Natural killer cell treated with Interleukin-12 subunit alpha and Interleukin-12 subunit beta and Interleukin-15 and Interleukin-18, amount 100 ng/mL, for 72 hours (primary cell): ENCODE measurements around the gene DNAH2. TPM values are rescaled to one million over a fixed set of nuclear protein-coding genes. Genes with fewer than 3 reads are reported as not detected.

Experiments used
- ATAC-seq, 2 donors: fragments of 150-1000 bp; cut with Tn5 transposase in 1 of 2; sonication (Bioruptor Pico), chemical (Tn5 transposase) in 1 of 2; 2 replicates each; pipeline ENCODE4 v1.10.0; 2021
- DNase-seq: peaks from one replicate; pipeline ENCODE4 v3.0.0; 2022; ENCODE audit warnings: low spot score
- H3K27ac Mint-ChIP-seq, 2 donors: 1 replicate in 1 of 2; 2 replicates in 1 of 2; pipeline ENCODE4 v1.8.0; 2022; ENCODE audit warnings: mixed read lengths in 2 of 2, mild to moderate bottlenecking in 1 of 2, moderate library complexity in 1 of 2
- H3K27me3 Mint-ChIP-seq, 2 donors: 1 replicate in 1 of 2; 2 replicates in 1 of 2; pipeline ENCODE4 v1.8.0; 2022; ENCODE audit warnings: mixed read lengths in 2 of 2
- H3K36me3 Mint-ChIP-seq: one replicate; pipeline ENCODE4 v1.8.0; 2022; ENCODE audit warnings: mixed read lengths
- H3K4me1 Mint-ChIP-seq, 2 donors: 1 replicate in 1 of 2; 2 replicates in 1 of 2; pipeline ENCODE4 v1.8.0; 2022; ENCODE audit warnings: low read depth in 2 of 2, mixed read lengths in 2 of 2, mild to moderate bottlenecking in 1 of 2
- H3K4me3 Mint-ChIP-seq: one replicate; pipeline ENCODE4 v1.8.0; 2022; ENCODE audit warnings: mixed read lengths
- H3K9me3 Mint-ChIP-seq: 2 replicates; pipeline ENCODE4 v1.8.0; 2022; ENCODE audit warnings: mixed read lengths
- total RNA-seq, 2 donors: library from RNA; stranded (reverse); gene quantifications; one replicate each; pipeline ENCODE4 v1.2.3, GENCODE V29; 2022

The DNAH2 gene
- total RNA-seq, 2 donors from 2014 or later = 0.10 TPM; not detected in 1

GRCh38 chr17:7841915-7842379, 124.4 kb downstream of the DNAH2 start:
- no peaks in the 10 kb centered on the region for H3K27me3 Mint-ChIP-seq
- H3K27ac Mint-ChIP-seq = peak overlapping the region; percentile 99
- H3K36me3 Mint-ChIP-seq = no peaks in the 10 kb centered on the region
- DNase-seq (peak; percentile 91), ATAC-seq (peak; percentile 54 to 61)
- H3K4me3 Mint-ChIP-seq = peak overlapping the region; percentile 93
- peaks cover 64 to 70% of the 10 kb centered on the region in 2 donors for H3K4me1 Mint-ChIP-seq
- H3K9me3 Mint-ChIP-seq = no peaks in the 10 kb centered on the region

GRCh38 chr17:7842380-7843256, 125.1 kb downstream of the DNAH2 start:
- Mint-ChIP-seq H3K4me3 (peak overlapping the region; percentile 93), H3K36me3 (no peaks in the 10 kb centered on the region), H3K27ac (peak overlapping the region; percentile 99), H3K9me3 (no peaks in the 10 kb centered on the region), H3K27me3 (no peaks in the 10 kb centered on the region), H3K4me1 (peaks cover 60 to 63% of the 10 kb centered on the region in 2 donors)
- DNase-seq = peak; percentile 97
- peak; percentile 67 to 79 for ATAC-seq

- H3K36me3 Mint-ChIP-seq = no peaks in the 10 kb centered on the region
- ATAC-seq = peak in 1 of 2 donors; percentile 0
- H3K4me3 Mint-ChIP-seq = peak overlapping the region; percentile 93
- no peaks in the 10 kb centered on the region for H3K27me3 Mint-ChIP-seq
- peaks cover 58 to 60% of the 10 kb centered on the region in 2 donors for H3K4me1 Mint-ChIP-seq
- H3K9me3 Mint-ChIP-seq = no peaks in the 10 kb centered on the region
- H3K27ac Mint-ChIP-seq = peak overlapping the region; percentile 99
- DNase-seq = peak; percentile 85
Observed at GRCh38 chr17:7843257-7843535, 125.7 kb downstream of the DNAH2 start.

DNA sequence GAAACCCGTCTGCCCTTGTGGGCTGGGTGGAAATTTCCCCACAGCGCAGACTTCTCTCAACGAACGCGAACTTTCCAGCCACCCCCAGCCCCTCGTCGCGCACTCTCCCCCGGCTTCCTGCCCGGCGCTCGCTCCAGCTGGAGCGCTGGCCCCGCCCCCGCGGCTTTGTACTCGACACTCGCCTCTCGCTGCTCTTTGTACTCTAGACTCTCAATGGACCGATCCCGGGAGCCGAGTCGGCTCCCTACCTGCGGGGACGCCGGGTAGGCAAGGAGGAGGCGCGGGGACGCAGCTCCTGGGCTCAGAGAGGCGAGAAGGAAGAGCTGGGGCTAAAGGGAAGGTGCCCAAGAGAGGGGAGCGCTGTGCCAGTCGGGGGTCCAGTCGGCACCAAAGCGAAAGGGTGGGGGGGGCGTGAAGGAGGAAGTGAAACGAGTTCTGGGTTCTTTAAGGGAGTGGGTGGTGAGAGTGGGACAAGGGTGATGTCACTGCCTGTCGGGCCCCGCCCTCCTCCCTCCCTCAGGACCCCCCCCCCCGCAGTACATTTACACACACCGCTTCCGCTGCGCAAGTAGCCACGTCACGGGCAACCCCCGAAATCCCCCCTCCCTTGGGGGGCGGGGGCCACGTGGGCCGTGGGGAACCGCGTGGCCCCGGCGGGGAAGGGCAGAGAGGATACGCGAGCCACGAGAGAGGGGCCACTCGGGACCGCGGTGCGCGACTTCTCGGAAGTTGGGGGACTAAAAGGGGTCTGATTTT, 126.2 kb downstream of the DNAH2 start:
- H3K9me3 Mint-ChIP-seq = no peaks in the 10 kb centered on the region
- H3K36me3 Mint-ChIP-seq = no peaks in the 10 kb centered on the region
- peak; percentile 54 to 62 for ATAC-seq

GRCh38 chr17:7844292-7845154, 127.0 kb downstream of the DNAH2 start:
- peak overlapping the region; percentile 93 for H3K4me3 Mint-ChIP-seq
- peak; percentile 95 for DNase-seq
- H3K36me3 Mint-ChIP-seq = no peaks in the 10 kb centered on the region
- peaks cover 46 to 48% of the 10 kb centered on the region in 2 donors for H3K4me1 Mint-ChIP-seq
- no peaks in the 10 kb centered on the region for H3K9me3 Mint-ChIP-seq
- no peaks in the 10 kb centered on the region for H3K27me3 Mint-ChIP-seq
- peak overlapping the region; percentile 99 for H3K27ac Mint-ChIP-seq
- ATAC-seq = peak; percentile 70 to 78

More for the DNA sequence above, 126.2 kb downstream of the DNAH2 start:
- peak; percentile 93 for DNase-seq
- peaks cover 54 to 55% of the 10 kb centered on the region in 2 donors for H3K4me1 Mint-ChIP-seq
- H3K27me3 Mint-ChIP-seq = no peaks in the 10 kb centered on the region
- H3K4me3 Mint-ChIP-seq = peak overlapping the region; percentile 93
- H3K27ac Mint-ChIP-seq = peak overlapping the region; percentile 99

GRCh38 chr17:7845359-7846062, 128.0 kb downstream of the DNAH2 start:
- Mint-ChIP-seq H3K36me3 (no peaks in the 10 kb centered on the region), H3K4me3 (peak overlapping the region; percentile 93), H3K27ac (peak overlapping the region; percentile 99), H3K4me1 (peaks cover 41 to 42% of the 10 kb centered on the region in 2 donors), H3K9me3 (no peaks in the 10 kb centered on the region), H3K27me3 (no peaks in the 10 kb centered on the region)
- no peak for ATAC-seq
- DNase-seq = peak; percentile 59

DNA sequence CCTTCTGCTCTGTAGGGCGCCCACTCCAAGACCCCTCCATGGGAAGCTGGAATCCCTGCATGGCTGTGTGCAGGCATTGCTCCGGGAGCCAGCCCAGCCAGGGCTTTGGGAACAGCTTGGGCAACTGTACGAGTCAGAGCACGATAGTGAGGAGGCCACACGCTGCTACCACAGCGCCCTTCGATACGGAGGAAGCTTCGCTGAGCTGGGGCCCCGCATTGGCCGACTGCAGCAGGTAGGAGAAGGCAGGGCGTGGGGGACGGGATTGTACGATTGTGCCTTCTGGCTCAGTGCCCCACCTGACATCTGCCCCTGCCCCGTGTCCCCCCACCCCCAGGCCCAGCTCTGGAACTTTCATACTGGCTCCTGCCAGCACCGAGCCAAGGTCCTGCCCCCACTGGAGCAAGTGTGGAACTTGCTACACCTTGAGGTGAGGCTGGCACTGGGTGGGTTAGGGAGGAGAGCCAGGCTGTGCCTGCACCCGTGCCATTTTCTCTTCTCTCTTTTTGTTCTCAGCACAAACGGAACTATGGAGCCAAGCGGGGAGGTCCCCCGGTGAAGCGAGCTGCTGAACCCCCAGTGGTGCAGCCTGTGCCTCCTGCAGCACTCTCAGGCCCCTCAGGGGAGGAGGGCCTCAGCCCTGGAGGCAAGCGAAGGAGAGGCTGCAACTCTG, 128.7 kb downstream of the DNAH2 start:
- Mint-ChIP-seq H3K27me3 (no peaks in the 10 kb centered on the region), H3K27ac (peak overlapping the region; percentile 99), H3K36me3 (no peaks in the 10 kb centered on the region), H3K4me3 (peak overlapping the region; percentile 93), H3K4me1 (peaks cover 38 to 40% of the 10 kb centered on the region in 2 donors), H3K9me3 (no peaks in the 10 kb centered on the region)
- ATAC-seq = no peak
- DNase-seq = peak; percentile 56

- DNase-seq (peak; percentile 42), ATAC-seq (no peak)
- Mint-ChIP-seq H3K27me3 (no peaks in the 10 kb centered on the region), H3K4me1 (peaks cover 35 to 39% of the 10 kb centered on the region in 2 donors), H3K9me3 (no peaks in the 10 kb centered on the region), H3K27ac (peak overlapping the region in 1 of 2 donors; percentile 61), H3K36me3 (no peaks in the 10 kb centered on the region), H3K4me3 (no peak overlapping the region)
Observed at GRCh38 chr17:7846765-7847661, 129.5 kb downstream of the DNAH2 start.

GRCh38 chr17:7848131-7848579, 130.6 kb downstream of the DNAH2 start:
- ATAC-seq = no peak
- H3K27ac Mint-ChIP-seq = no peak overlapping the region
- no peaks in the 10 kb centered on the region for H3K36me3 Mint-ChIP-seq
- no peak overlapping the region for H3K4me3 Mint-ChIP-seq
- peaks cover 23 to 29% of the 10 kb centered on the region in 2 donors for H3K4me1 Mint-ChIP-seq
- H3K27me3 Mint-ChIP-seq = no peaks in the 10 kb centered on the region
- no peaks in the 10 kb centered on the region for H3K9me3 Mint-ChIP-seq
- no peak for DNase-seq

GRCh38 chr17:7848739-7849129, 131.2 kb downstream of the DNAH2 start:
- Mint-ChIP-seq H3K27ac (no peak overlapping the region), H3K4me3 (no peak overlapping the region), H3K27me3 (no peaks in the 10 kb centered on the region), H3K4me1 (peaks cover 18 to 26% of the 10 kb centered on the region in 2 donors), H3K36me3 (no peaks in the 10 kb centered on the region), H3K9me3 (no peaks in the 10 kb centered on the region)
- ATAC-seq (no peak), DNase-seq (no peak)

GRCh38 chr17:7849130-7849750, 131.7 kb downstream of the DNAH2 start:
- H3K36me3 Mint-ChIP-seq = no peaks in the 10 kb centered on the region
- H3K4me1 Mint-ChIP-seq = peaks cover 16 to 27% of the 10 kb centered on the region in 2 donors
- DNase-seq (no peak), ATAC-seq (no peak)
- H3K4me3 Mint-ChIP-seq = no peak overlapping the region
- H3K27ac Mint-ChIP-seq = no peak overlapping the region
- no peaks in the 10 kb centered on the region for H3K27me3 Mint-ChIP-seq
- H3K9me3 Mint-ChIP-seq = no peaks in the 10 kb centered on the region
